T-helper 2 cell treated with Interferon-gamma antibody and Interleukin-4, amounts not matched to agents 100 ng/mL and 5 ng/mL, for 36 hours (primary cell): ENCODE results near the gene MDK. TPM values are rescaled to one million over a fixed set of nuclear protein-coding genes. Genes with fewer than 3 reads are reported as not detected.

Experiments
- total RNA-seq: library from RNA; stranded (reverse); gene quantifications from 2 replicates; pipeline ENCODE4 v1.2.3, GENCODE V29; 2022

The MDK gene
- total RNA-seq, 1 donor from 2014 or later = 4.4 TPM

Other genes starting within 250 kb of the MDK start
- gene CREB3L1, start 104.0 kb upstream of the MDK start, total RNA-seq = 0.09 TPM in 1 of 2 replicates, not detected in the other
- 149 and 152 TPM in 2 replicates for gene DGKZ, start 34.2 kb upstream of the MDK start, total RNA-seq
- gene CHRM4, start 10.1 kb downstream of the MDK start, total RNA-seq = 0.25 and 0.27 TPM in 2 replicates
- gene AMBRA1, start 212.4 kb downstream of the MDK start, total RNA-seq = 37.8 and 38.5 TPM in 2 replicates
- 6.3 and 7.4 TPM in 2 replicates for gene HARBI1, start 235.6 kb downstream of the MDK start, total RNA-seq
- gene ATG13, start 235.9 kb downstream of the MDK start, total RNA-seq = 62.2 and 65.0 TPM in 2 replicates